RPMI8226 (cell line): ENCODE measurements around the gene ILK.

Source experiments
- DNase-seq: peaks from one replicate; pipeline ENCODE4 v3.0.0-alpha.2; 2015

The ILK gene

DNA sequence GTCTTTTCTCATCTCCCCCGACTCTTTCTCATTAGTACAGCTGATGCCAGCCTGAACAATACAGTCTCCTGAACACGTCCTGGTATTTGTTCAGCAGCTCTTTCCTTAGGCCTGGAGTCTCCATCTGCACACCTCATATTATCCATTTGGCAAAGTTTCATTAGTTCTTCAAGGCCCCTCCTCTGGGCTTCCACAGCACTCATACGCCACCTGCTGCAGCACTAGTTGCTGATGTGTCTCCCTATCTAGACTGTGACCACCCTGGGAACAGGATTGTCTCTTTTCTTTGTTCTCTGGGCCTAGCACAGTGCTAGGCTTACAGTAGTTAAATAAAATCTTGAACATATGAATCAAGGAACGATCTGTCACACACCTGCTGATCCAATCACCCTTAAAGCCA, 34.9 kb downstream of the ILK start:
- no peak for DNase-seq

GRCh38 chr11:6640036-6640984, 36.7 kb downstream of the ILK start:
- no peak for DNase-seq

- DNase-seq, result no peak
Observed at GRCh38 chr11:6640985-6641701, 37.6 kb downstream of the ILK start.

GRCh38 chr11:6642957-6643356, 39.4 kb downstream of the ILK start:
- DNase-seq, result no peak

DNA sequence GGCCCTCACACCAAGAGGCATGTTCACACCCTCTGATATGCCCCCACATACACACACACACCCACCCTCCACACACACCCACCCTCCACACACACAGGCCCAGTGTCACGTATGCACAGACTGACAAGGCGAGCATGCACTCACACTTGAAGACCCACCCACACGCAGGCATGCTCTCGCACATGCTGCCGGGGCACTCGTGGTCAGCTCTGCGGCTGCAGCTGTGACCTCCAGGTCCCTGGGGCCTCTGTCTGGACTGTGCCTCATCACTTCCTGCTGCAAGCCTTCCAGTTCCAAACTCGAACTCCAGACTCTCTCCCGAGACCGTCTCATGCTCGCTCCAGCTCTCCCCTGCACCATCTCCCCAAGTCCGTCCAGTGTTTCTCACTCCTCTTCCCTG, 42.5 kb downstream of the ILK start:
- no peak for DNase-seq

GRCh38 chr11:6646576-6646917, 43.0 kb downstream of the ILK start:
- no peak for DNase-seq

- DNase-seq, result peak; percentile 56
Observed at GRCh38 chr11:6646918-6647679, 43.5 kb downstream of the ILK start.

GRCh38 chr11:6647836-6648235, 44.3 kb downstream of the ILK start:
- no peak for DNase-seq

GRCh38 chr11:6648501-6648900, 44.9 kb downstream of the ILK start:
- DNase-seq, result no peak

DNA sequence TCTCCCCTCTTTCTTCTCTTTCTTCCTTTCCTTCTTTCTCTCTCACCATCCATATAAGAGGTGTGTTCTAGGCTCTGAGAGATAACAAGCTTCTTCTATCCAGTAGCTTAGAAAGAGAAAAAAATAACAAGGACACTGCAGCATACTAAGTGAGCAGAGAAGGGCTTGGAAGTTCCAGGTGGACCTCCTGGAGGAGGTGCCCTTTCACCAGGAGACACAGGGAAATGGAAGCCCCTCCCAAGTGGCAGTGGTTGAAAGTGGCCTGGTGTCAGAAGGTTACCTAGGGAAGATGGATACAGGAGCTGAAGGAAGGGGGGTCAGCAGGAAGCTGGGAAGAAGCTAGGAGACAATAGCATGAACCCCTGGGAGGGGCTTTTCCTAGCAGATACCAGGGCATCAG, 46.5 kb downstream of the ILK start:
- no peak for DNase-seq

DNA sequence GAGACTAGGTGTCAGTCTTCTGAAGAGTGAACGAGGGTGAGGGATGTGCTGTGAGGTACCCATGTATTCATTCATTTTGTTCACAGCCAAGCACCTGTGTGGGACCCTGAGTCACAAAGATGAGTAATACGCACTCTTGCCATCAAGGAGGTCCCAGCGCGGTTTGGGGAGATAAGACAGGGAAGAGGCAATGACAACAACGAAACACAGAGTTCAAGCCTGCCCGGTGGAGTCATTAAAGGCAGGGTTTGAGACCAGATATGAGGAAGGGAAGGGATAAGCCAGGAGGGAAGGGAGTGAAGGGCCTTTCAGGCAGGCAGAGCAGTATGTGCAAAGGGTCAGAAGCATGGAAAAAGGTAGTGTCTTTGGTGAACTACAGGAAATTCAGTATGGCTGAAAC, 47.4 kb downstream of the ILK start:
- no peak for DNase-seq

DNA sequence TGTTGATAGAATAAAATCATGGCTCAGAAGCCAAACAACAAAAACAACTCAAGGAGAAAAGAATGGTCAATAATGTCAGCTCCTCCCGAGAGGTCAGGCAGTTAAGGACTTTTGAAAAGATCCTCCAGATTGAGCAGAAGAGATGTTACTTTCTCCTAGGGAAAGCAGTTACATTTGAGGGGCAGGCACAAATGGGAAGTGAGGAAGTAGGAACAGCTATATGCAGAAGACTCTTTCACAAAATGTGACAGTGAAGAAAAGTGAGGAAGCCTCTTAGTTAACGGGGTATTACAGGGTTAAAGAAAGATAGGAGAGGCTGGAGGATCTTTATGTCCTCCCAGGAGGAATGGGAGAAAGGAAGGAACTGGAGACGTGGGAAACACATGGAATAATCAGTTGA, 48.6 kb downstream of the ILK start:
- DNase-seq, result no peak

GRCh38 chr11:6653097-6653496, 49.5 kb downstream of the ILK start:
- DNase-seq, result no peak

DNA sequence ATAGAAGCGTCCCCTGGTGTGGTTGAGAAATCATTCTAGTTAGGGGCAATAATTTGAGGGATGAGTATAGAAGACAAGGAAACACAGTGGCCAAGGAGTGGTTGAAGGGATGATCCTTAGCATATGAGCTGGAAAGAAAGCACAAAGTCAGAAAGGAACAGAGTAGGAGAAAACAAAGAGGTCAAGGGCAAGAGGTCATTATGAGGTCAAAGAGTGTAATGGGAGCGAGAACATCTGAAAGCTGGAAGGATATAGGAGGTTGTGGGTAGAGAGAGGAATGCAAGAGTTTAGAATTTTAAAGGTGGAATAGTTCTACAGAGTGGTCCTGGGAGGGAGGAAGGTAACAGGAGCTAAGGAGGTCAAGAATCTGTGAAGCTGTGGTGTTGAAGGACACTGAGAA, 50.1 kb downstream of the ILK start:
- no peak for DNase-seq

GRCh38 chr11:6654281-6655019, 50.9 kb downstream of the ILK start:
- DNase-seq, result no peak

DNA sequence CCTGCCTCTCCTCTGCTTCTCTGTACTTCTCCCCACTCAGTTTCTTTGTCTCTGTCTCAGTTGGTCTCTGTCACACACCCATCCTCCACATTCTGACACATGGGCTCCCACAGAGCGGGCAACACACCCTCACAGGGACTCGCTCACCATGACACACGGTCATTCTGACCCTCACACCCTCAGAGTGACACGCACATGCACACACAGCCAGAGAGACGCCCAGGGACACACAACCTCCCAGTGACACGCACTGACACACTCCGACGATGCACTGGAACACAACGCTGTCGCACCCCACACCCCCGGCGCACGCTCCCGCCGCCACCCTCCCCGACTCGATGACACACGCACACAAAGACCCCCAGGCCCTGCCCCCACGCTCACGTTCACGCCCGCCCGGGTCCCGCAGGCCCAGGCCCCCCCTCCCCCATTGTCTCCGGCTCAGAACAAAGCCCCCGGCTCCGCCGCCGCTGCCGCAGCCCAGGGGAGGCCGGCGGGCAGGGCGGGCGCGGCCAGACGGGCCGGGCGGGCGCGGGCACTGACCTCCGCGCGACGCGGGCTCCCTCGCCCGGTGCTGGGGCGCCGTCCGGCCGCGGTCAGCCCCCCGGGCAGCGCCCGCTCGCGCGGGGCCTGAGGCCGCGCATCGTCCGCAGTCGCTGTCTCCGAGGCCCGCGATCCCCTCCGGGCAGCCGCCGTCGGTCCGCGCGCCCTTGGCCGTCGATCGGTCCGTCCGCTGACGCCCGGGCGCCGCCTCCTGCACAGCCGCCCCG, 51.6 kb downstream of the ILK start:
- no peak for DNase-seq

DNA sequence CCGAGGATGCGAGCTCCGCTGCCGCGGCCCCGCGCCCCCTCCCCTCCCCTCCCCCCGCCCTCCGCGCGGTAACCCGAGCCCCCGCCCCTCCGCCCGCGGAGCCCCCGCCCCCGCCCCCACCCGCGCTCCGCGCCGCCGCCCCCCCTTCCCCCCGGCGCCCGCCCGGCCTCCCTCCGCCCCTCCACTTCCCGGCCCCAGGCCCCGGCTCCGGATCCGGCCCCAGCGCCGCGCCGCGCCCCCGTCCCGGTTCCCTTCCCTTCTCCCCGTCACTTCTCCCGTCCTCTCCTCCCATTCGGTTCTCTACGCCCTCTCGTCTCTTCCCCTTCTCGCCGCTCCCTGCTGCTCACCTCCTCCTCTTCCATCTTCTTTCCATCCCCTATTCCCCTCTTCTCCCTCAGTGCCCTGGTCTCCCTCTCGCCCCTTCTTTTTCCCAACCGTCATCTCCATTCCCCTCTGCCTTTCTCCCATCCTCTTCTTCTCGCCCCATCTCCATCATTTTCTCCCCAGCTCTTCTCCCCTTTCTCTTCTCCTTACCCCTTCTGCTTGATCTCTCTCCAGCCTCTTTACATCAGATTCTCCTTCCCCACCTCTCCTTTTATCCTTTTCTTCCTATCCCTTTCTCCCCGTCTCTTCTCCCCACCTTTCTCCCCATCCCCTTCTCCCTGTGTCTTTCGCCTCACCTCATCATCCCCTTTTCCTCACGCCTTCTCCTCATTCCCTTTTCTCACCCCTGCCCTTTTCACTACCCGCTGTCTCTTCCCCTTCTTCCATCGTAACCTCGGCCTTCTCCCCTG, 52.4 kb downstream of the ILK start, which contains the start of gene DCHS1:
TSS of gene DCHS1 (minus strand) at position 20 of the 794 bp plus-strand sequence. CDS start 14,196 bp downstream, outside the sequence.
- DNase-seq, result no peak

DNA sequence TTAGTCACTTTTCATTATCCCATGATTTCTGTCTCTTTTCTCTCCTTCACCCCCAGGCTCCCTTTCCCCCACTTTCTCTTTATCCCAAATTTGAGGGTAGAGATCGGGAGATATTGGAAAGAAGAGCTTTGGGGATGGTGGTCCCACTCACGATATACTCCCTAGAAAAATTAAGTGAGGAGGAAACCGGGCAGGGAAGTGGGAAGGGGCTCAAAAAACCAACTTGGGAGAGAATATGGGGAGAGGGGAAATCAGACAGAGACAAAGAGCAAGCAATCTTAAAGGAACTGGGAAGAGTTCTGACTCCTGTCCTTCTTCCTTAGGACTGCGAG, 53.0 kb downstream of the ILK start:
- no peak for DNase-seq

- no peak for DNase-seq
Observed at GRCh38 chr11:6656936-6657335, 53.4 kb downstream of the ILK start.

DNA sequence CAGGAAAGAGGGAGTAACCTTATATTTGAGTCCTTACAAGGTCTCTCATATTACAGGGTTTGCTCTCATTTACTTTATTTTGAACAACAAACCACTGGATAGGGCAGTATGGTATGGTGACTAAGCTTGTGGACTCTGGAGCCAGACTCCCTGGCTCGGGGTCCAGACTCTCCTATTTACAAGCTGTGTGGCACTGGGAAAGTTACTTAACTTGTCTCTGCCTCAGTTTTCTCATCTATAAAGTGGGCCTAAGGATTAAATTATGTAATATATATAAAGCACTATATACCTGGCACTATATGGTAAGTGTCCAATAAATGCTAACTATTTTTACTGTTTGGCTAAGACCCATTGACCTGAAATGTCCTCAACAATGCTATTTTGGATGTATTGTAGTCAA, 53.8 kb downstream of the ILK start:
- DNase-seq, result no peak

- no peak for DNase-seq
Observed at GRCh38 chr11:6658647-6659046, 55.1 kb downstream of the ILK start.
